Measurements from ENCODE around the gene SST. TPM values are rescaled to one million over a fixed set of nuclear protein-coding genes. Genes with fewer than 3 reads are reported as not detected.

Gene SST
- total and polyA plus RNA-seq, 2 of the 13 experiments (the other 11 are each of a cell fraction or from before 2014, with no cell fraction given) = not detected

GRCh38 chr3:187669675-187670504 is at the start of gene SST (continued):
- TF ChIP-seq, protein P1, sequence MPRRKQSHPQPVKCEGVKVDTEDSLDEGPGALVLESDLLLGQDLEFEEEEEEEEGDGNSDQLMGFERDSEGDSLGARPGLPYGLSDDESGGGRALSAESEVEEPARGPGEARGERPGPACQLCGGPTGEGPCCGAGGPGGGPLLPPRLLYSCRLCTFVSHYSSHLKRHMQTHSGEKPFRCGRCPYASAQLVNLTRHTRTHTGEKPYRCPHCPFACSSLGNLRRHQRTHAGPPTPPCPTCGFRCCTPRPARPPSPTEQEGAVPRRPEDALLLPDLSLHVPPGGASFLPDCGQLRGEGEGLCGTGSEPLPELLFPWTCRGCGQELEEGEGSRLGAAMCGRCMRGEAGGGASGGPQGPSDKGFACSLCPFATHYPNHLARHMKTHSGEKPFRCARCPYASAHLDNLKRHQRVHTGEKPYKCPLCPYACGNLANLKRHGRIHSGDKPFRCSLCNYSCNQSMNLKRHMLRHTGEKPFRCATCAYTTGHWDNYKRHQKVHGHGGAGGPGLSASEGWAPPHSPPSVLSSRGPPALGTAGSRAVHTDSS (CRISPR knock-in tag; conservative IDR thresholded peaks at IDR 0.05) = no peak
- TF ChIP-seq ZNF432 (CRISPR knock-in tag; IDR thresholded peaks at IDR 0.05; ENCODE audit: borderline replicate concordance) (0 out of 2 replicates have a peak, but pooled peaks have one; percentile 77), PRPF4 (IDR thresholded peaks at IDR 0.05; ENCODE audit: low read depth, low read length, poor library complexity, severe bottlenecking) (no peak), KLF12 (CRISPR knock-in tag; IDR thresholded peaks at IDR 0.05; ENCODE audit: borderline replicate concordance) (peak; percentile 97), ZNF800 (CRISPR knock-in tag; IDR thresholded peaks at IDR 0.05) (peak; percentile 84), EP300 (IDR thresholded peaks at IDR 0.05; ENCODE audit: low read depth in 2 of 2, low read length in 2 of 2) (no peak), EP300 (CRISPR knock-in tag; IDR thresholded peaks at IDR 0.05; ENCODE audit: borderline replicate concordance) (peak; percentile 46; the same call in 1 of the 2 replicates), TBX3 (IDR thresholded peaks at IDR 0.05; ENCODE audit: borderline replicate concordance) (no peak), ARNT2 (CRISPR knock-in tag; IDR thresholded peaks at IDR 0.05; ENCODE audit: low read depth) (peak; percentile 90; the same call in 1 of the 2 replicates), ZNF44 (CRISPR knock-in tag; IDR thresholded peaks at IDR 0.05) (peak; percentile 87; the same call in 1 of the 2 replicates), MYNN (CRISPR knock-in tag; IDR thresholded peaks at IDR 0.05; ENCODE audit: low read depth) (peak; percentile 98), ZFYVE20 (CRISPR knock-in tag; IDR thresholded peaks at IDR 0.05; ENCODE audit: borderline replicate concordance, low read depth) (peak; percentile 96), ZNF136 (CRISPR knock-in tag; IDR thresholded peaks at IDR 0.05; ENCODE audit: low read depth) (no peak), ZNF563 (CRISPR knock-in tag; IDR thresholded peaks at IDR 0.05) (peak; percentile 93)

Measured in HepG2 (cell line).